Measurements from ENCODE around the gene PHF10.

PHF10 gene

GRCh38 chr6:169738204-169738975, 14.1 kb upstream of the PHF10 start:
- no peak for DNase-seq (ENCODE audit: low read depth)
- no peak for TF ChIP-seq CTCF (IDR thresholded peaks at IDR 0.05; ENCODE audit: low read depth, low read length, missing control alignments)
- in situ Hi-C loops (cut with HindIII; ENCODE audit: low sequenced_read_pairs), result no loop called here
- H3K4me3 ChIP-seq (ENCODE audit: low read depth, low read length), result no peak overlapping the region

- in situ Hi-C loops (cut with HindIII; ENCODE audit: low sequenced_read_pairs), result no loop called here
- DNase-seq (ENCODE audit: low read depth), result no peak
- no peak overlapping the region for H3K4me3 ChIP-seq (ENCODE audit: low read depth, low read length)
- TF ChIP-seq CTCF (IDR thresholded peaks at IDR 0.05; ENCODE audit: low read depth, low read length, missing control alignments), result no peak
These were observed 5.7 kb upstream of the PHF10 start for GRCh38 chr6:169729961-169730360.

- in situ Hi-C loops (cut with HindIII; ENCODE audit: low sequenced_read_pairs), result no loop called here
- H3K4me3 ChIP-seq (ENCODE audit: low read depth, low read length), result no peak overlapping the region
- no peak for TF ChIP-seq CTCF (IDR thresholded peaks at IDR 0.05; ENCODE audit: low read depth, low read length, missing control alignments)
- DNase-seq (ENCODE audit: low read depth), result no peak
These were observed 2.7 kb upstream of the PHF10 start for GRCh38 chr6:169726963-169727362.

DNA sequence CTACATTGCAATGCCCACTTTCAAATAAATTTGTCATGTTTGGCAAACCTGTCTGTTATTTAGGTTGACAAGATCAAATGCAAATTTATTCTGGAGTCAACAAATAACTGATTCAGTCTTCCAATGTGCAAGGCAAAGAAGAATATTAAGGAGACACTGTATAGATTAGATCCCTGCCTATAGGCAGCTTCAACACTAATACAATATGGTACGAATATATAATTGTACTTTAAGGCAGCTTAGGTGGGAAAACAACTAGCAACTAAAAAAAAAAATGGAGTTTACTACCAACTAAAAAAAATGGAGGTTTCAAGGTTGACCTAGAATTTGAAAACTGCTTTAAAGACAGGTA, 1.7 kb upstream of the PHF10 start:
- in situ Hi-C loops (cut with HindIII; ENCODE audit: low sequenced_read_pairs), result no loop called here
- TF ChIP-seq CTCF (IDR thresholded peaks at IDR 0.05; ENCODE audit: low read depth, low read length, missing control alignments), result no peak
- DNase-seq (ENCODE audit: low read depth), result no peak
- no peak overlapping the region for H3K4me3 ChIP-seq (ENCODE audit: low read depth, low read length)

DNA sequence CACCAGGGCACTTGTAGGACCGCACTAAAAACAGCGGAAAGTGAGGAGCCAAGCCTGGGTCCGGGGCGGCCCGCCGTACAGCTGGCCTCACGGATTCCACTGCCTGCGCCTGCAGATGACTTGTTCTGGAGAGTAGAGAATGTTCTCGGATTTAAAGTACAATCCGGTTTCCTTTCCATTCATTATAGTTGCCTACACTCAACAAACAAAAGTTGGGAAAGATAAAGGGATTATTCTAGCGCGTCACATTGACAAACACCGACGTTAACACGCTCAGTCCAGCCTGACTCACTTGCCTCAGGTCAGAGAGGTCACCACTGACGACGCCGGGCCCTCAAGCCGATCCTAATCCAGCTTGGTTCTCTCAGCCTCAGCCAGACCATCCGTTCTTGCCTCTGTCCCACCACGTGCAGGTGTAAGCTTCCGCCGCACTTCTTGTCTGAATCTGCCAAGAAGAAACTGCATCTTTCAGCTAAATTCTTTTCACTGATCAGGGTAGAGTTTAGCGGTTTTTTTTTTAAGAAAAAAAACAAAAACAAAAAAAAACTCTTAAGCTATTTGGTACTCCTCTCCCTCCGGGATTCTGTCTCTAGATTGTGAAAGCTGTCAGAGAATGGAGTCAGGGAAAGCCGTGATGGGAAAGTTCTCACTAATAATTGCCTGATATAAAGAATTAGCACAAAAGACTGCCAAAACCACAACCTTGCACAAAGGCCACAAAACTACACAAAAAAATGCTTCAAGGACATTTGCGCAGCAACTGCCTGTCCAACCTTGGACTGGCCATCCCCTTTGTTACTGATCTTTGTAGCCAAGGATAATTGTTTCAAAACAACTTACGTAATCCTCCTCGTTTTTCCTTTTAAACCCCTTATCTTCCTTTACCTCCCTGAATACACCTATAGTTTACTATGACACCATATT, 1.1 kb upstream of the PHF10 start:
- DNase-seq (ENCODE audit: low read depth), result no peak
- TF ChIP-seq CTCF (IDR thresholded peaks at IDR 0.05; ENCODE audit: low read depth, low read length, missing control alignments), result no peak
- in situ Hi-C loops (cut with HindIII; ENCODE audit: low sequenced_read_pairs), result no loop called here
- peak overlapping the region; percentile 52 for H3K4me3 ChIP-seq (ENCODE audit: low read depth, low read length)

DNA sequence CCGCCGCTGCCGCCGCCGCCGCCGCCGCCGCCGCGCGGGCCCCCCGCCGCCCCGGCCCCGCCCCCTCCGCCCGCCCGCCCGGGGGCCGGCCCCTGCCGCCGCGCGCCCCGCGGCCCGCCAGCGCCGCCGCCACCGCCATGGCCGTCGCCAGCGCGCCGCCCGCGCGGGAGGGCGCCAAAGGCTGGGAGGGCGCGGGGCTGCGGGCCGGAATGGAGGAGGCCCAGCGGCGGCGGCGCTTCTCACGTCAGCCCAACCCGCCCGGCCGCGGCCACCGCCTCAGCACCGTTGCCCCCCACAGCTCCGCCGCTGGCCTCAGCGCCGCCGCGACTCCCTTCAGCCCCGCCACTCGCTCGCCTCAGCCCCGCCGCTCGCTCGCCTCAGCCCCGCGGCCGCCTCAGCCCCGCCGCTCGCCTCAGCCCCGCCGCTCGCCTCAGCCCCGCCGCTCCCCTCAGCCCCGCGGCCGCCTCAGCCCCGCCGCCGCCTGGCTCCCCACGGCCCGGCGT, 258 bp downstream of the PHF10 start:
- H3K4me3 ChIP-seq (ENCODE audit: low read depth, low read length), result peak overlapping the region; percentile 27
- in situ Hi-C loops (cut with HindIII; ENCODE audit: low sequenced_read_pairs), result no loop called here
- DNase-seq (ENCODE audit: low read depth), result no peak
- TF ChIP-seq CTCF (IDR thresholded peaks at IDR 0.05; ENCODE audit: low read depth, low read length, missing control alignments), result no peak

Data from astrocyte of the cerebellum (primary cell).